Stimulated activated CD4-positive, alpha-beta T cell treated with anti-CD3 and anti-CD28 coated beads, Interleukin-12 subunit alpha, Interleukin-12 subunit beta, amount 100 ng/mL, for 48 hours (primary cell): ENCODE data around the gene GPM6B.

Source experiments
- DNase-seq, 3 donors: peaks; one replicate each; pipeline ENCODE4 v3.0.0-alpha.2; 2020; ENCODE audit warnings: low read depth in 2 of 3, low spot score in 1 of 3

The GPM6B gene

GRCh38 chrX:13816643-13817627 is at the start of gene GPM6B:
Gene GPM6B (minus strand): TSS chrX:13817093. CDS start chrX:13816904, 189 bp downstream.
- no peak for DNase-seq

GRCh38 chrX:13864264-13864663 is 47.4 kb upstream of the GPM6B start:
- DNase-seq, result no peak

GRCh38 chrX:13863324-13863723 is 46.4 kb upstream of the GPM6B start:
- DNase-seq, result no peak

- DNase-seq, result no peak
Measured at GRCh38 chrX:13859724-13860123, 42.8 kb upstream of the GPM6B start.

- no peak for DNase-seq
Measured at GRCh38 chrX:13857804-13858203, 40.9 kb upstream of the GPM6B start.

GRCh38 chrX:13855689-13856450 is 39.0 kb upstream of the GPM6B start:
- DNase-seq, result no peak

- no peak for DNase-seq
Measured at GRCh38 chrX:13854003-13854402, 37.1 kb upstream of the GPM6B start.

GRCh38 chrX:13852001-13852695 is 35.3 kb upstream of the GPM6B start:
- no peak for DNase-seq

GRCh38 chrX:13845721-13846378 is 29.0 kb upstream of the GPM6B start:
- no peak for DNase-seq

GRCh38 chrX:13843150-13843721 is 26.3 kb upstream of the GPM6B start:
- no peak for DNase-seq

- no peak for DNase-seq
Measured at GRCh38 chrX:13840121-13840520, 23.2 kb upstream of the GPM6B start.

GRCh38 chrX:13837290-13837745 is 20.4 kb upstream of the GPM6B start:
- no peak for DNase-seq

GRCh38 chrX:13836575-13836974 is 19.7 kb upstream of the GPM6B start:
- no peak for DNase-seq

GRCh38 chrX:13835825-13836224 is 18.9 kb upstream of the GPM6B start:
- DNase-seq, result no peak

- no peak for DNase-seq
Measured at GRCh38 chrX:13834355-13834754, 17.5 kb upstream of the GPM6B start.

- no peak for DNase-seq
Measured at GRCh38 chrX:13829983-13830382, 13.1 kb upstream of the GPM6B start.

GRCh38 chrX:13828392-13828791 is 11.5 kb upstream of the GPM6B start:
- no peak for DNase-seq

GRCh38 chrX:13827298-13828090 is 10.6 kb upstream of the GPM6B start:
- DNase-seq, result no peak

GRCh38 chrX:13826770-13827169 is 9.9 kb upstream of the GPM6B start:
- no peak for DNase-seq
